ENCODE measurements around the gene CLASP2.

The CLASP2 gene

DNA sequence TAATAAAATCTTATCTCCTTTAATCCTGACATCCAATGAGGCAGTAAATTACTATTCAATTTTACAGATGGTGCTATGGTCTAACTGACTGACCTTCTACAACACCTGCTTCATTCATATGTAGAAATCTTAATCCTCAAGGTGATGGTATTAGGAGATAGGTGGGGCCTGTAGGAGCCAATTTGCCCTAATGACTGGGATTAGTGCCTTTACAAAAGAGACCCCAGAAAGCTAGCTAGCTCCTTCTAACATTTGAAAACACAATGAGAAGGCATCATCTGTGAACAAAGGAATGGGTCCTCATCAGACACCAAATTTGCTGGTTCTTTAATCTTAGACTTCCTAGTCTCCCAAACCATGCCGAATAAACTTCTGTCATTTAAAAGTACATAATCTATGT lies 140.5 kb downstream of the CLASP2 start:
- Histone ChIP-seq H3K4me3 (no peak overlapping the region), H3K27ac (no peak overlapping the region)

DNA sequence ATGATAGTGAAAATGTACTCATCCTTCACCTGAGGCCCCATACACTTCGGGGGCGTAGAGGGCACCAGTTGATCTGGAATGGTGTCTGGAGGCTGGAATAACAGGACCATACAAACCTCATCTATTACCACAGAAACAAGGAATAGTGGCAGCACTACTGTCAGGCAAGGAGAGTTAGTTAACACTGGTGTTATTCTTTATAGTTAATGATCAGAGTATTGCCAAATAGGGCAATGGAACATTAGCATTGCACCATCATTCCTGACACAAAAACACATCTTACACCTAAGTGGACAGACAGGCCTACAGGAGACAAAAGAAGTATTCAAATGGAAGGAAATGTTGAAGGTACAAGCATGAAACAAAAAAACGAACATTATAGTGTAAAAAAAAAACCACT lies 140.9 kb downstream of the CLASP2 start:
- Histone ChIP-seq H3K4me3 (no peak overlapping the region), H3K27ac (no peak overlapping the region)

DNA sequence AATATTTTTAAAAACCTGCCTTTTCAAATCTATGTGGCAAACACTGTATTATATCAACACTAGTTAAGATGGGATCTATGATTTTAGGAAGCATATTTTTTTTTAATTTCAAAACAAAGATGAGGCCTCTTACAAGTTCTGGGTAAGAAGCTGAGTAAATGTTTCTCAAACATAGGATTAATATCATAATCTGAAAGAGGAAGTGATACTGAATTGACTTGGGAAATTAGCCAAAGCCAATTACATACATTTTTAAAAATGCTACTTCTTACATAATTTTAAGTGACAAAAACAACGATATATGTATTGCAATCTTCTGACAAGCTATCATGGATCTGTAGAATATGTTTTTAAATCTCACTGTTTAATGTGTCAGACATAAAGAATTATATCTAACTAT lies 142.7 kb downstream of the CLASP2 start:
- Histone ChIP-seq H3K4me3 (no peak overlapping the region), H3K27ac (no peak overlapping the region)

DNA sequence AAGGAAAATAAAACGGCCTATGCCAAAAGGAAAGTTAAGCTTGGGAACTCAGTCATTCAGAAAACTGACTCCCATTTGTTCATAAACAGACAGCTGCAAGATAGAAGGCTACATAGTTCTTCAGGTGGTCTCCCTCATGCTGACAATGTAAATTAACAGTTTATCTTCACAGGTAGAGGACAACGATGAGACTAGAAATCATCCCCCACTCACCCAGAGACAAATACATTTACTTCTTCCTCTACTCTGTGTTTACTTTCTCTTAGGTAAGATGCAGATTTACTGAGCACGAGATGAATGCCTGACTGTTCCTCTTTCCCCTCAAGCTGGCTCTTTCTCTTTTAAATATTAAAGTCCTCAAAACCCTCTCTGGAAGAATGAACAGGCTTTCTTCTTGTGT lies 160.2 kb downstream of the CLASP2 start:
- Histone ChIP-seq H3K4me3 (no peak overlapping the region), H3K27ac (no peak overlapping the region)

DNA sequence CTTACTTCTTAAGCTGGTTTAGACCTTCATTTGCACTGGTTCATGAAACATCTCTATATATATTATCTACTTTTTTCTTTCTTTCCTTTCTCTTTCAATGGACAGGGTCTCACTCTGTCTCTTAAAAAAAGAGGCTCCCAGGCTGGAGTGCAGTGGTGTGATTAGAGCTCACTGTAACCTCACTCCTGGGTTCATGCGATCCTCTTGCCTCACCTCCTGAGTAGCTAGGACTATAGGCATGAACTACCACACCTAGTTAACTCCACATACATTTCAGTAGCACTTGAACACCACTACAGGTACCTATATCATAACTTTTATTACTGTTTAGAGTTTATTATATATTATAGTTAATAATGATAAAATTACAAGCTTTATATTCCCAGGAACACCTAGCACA lies 160.8 kb downstream of the CLASP2 start:
- Histone ChIP-seq H3K4me3 (no peak overlapping the region), H3K27ac (no peak overlapping the region)

DNA sequence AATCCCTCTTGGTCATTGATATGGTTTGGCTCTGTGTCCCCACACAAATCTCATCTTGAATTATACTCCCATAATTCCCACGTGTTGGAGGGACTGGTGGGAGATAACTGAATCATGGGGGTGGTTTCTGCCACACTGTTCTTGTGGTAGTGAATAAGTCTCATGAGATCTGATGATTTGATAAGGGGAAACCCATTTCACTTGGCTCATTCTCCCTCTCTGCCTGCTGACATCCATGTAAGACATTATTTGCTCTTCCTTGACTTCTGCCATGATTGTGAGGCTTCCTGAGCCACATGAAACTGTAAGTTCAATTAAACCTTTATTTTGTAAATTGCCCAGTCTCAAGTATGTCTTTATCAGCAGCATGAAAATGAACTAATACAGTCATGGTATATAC lies 171.0 kb downstream of the CLASP2 start:
- no peak overlapping the region for H3K27ac ChIP-seq
- H3K4me3 ChIP-seq, result no peak overlapping the region

DNA sequence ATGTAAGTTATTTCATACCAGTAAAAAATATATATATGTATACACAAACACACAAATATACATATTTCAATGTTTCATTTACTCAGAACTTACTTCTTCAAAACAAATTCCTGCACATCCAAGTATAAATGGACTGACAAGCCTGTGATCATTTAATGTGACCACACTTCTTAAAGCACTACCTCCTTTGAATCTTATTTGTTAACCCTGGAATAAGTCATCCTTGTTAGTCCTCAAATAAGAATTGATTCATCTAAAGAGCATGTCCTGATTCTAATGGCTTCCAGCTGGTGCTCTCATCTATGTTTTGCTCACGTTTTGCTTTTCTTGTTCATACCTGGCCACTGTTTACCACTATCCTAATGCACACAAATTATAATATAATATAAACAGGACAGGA lies 173.9 kb downstream of the CLASP2 start:
- no peak overlapping the region for H3K4me3 ChIP-seq
- no peak overlapping the region for H3K27ac ChIP-seq

DNA sequence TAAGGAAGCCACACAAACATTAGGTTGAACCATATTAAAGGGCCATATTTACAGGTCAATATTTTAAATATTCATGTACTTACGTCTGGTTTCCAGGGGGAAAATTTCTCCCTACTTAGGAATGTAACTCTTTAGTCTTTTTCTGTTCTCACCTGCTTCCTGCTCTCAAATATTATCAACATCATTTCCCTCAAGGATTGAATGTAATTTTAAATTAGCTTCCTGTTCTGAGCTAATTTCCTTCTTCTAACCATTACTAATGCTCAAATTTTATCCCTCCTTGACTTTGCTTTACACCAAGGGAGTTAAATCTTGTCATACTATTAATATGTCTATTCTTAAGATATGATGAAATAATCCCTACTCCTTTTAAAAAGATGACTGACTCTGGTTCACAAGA lies 174.5 kb downstream of the CLASP2 start:
- Histone ChIP-seq H3K4me3 (no peak overlapping the region), H3K27ac (no peak overlapping the region)

DNA sequence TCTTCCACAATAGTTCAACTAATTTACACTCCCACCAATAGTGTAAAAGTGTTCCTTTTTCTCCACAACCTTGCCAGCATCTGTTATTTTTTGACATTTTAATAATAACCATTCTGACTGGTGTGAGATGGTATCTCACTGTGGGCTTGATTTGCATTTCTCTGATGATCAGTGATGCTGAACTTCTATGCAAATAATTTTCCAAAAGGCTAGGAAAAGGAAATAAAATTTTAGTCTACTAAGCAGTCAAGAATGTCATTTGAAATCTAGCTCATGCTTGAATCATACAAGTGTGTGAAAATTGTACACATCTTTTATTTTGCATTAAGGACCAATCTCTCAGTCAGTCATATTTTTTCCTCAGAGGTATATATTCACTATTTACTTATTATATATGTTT lies 176.1 kb downstream of the CLASP2 start:
- Histone ChIP-seq H3K27ac (no peak overlapping the region), H3K4me3 (no peak overlapping the region)

DNA sequence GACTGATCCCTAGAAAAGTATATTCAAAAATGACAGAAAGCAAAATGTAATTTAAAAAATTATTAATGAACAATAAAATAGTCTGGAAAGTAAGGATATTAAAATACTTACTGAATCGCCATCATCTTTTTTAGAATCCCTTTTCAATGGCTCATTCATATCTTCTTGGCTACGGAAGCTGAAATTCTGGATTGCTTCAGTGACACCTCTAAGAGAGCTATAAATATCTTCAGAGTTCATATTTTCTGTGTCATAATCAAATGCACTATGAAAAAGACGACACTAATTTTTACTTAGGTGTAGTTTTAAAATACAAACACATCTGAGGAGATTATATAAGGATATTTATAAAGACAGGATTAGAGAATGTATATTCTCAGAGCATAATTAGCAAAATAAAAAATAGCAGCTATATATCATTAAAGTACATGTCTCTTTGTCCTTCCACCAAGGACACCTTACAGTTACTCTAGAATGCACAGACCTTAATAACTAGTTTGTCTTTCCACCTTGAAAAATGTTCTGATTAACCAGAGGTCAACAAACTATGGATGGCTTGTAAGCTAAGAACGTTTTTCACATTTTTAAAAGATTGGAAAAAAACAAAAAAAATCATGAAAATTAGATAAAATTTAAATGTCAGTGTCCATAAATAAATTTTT lies 179.2 kb downstream of the CLASP2 start:
- Histone ChIP-seq H3K27ac (no peak overlapping the region), H3K4me3 (no peak overlapping the region)

DNA sequence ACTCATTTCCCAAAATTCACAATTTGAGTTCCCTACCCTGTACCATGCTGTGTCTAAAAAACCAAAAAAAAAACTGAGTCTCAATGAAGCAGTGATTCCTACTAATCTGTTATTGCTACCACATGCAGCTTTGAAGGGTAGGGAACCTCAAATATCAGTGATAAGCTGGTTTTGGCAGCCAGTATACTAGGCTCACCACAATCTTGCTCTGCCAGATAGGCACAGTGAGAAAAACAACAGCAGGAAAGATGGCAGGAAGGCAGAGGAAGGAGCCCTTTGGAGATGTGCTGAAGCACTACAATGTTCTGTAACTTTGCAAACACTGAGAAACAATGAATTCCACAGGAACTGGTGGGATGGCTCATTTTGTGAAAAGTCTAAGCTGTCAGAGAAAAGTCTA lies 180.9 kb downstream of the CLASP2 start:
- Histone ChIP-seq H3K27ac (no peak overlapping the region), H3K4me3 (no peak overlapping the region)

DNA sequence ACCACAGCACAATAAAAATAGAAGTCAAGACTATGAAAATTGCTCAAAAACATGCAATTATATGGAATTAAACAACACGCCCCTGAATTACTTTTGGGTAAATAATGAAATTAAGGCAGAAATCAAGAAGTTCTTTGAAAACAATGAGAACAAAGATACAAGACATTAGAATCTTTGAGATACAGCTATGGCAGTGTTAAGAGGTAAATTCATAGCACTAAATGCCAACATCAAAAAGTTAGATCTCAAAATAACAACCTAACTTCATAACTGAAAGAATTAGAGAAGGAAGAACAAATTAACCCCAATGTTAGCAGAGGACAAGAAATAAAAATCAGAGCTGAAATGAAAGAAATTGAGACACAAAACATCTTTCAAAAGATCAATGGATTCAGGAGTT lies 191.3 kb downstream of the CLASP2 start:
- Histone ChIP-seq H3K27ac (no peak overlapping the region), H3K4me3 (no peak overlapping the region)

DNA sequence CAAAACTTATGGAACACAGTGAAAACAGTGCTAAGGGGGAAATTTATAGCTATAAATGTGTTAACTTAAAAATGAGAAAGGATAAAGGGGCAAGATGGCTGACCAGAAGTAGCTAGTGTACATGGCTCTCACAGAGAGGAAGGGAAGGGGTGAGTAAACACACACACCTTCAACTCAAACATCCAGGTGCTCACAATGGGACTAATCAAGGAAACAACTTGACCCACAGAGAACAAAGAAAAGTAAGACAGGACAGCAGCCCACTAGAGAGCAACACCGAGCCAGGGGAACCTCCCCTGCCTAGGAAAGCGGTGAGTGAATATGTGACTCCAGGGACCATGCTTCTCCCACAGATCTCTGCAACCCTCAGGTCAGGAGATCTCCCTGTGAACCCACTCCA lies 192.8 kb downstream of the CLASP2 start:
- no peak overlapping the region for H3K27ac ChIP-seq
- no peak overlapping the region for H3K4me3 ChIP-seq

DNA sequence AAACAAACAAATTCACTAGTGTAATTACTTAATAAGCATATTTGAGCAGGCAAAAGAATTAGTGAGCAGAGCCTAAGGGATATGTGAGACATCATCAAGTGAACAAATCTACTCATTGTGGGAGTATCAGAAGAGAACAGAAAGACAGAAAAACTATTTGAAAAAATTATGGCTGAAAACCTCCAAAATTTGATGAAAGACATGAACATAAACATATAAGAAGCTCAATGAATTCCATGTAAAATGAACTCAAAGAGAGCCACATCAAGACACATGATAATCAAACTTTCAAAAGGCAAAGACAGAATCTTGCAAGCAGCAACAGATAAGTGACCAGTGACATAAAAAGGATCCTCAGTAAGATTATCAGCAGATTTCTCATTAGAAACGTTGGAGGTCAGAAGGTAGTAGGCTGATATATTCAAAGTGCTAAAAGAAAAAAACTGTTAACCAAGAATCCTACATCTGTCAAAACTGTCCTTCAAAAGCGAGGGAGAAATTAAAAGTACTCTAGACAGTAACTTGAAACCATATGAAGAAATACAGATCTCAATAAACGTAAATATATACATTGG lies 194.9 kb downstream of the CLASP2 start:
- no peak overlapping the region for H3K27ac ChIP-seq
- H3K4me3 ChIP-seq, result no peak overlapping the region

DNA sequence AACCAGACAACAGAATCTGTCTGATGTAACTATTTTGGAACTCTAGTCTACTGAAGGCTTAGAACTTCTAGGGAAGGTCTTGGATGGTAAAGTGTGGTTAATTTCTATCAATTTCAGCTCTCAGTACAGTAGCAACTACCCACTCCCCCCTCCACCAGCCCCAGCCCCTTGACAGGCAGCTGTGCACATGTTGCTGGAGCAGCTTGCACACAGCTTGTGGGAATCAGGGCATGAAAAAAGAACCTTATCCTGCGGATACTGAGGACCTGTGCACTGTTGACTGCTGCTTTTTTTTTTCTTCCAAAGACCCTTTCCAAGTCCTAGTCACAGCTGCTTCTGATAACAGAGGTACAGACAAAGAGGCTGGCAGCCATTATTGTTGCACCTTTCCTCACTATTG lies 196.3 kb downstream of the CLASP2 start:
- H3K27ac ChIP-seq, result no peak overlapping the region

DNA sequence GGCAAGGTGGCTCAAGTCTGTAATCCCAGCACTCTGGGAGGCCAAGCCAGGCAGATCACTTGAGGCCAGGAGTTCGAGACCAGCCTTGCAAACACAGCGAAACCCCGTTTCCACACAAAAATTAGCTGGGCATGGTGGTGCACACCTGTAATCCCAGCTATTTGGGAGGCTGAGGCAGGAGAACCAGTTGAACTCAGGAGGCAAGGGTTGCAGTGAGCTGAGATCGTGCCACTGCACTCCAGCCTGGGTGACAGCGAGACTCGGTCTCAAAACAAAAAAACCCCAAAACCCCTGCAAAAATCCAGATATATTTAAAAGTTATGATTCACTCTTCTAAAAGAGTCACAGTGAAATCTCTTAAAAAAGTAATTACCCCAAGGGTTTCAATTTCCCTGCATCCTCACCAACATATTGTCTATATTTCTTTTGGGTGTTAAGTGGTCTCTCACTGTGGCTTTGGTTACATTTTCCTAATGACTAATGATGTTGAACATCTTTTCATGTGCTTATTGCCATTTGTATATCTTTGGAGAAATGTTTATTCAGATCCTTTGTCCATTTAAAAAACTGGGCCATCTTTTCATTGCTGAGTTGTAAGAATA lies 204.7 kb downstream of the CLASP2 start:
- Histone ChIP-seq H3K4me3 (no peak overlapping the region), H3K27ac (no peak overlapping the region)

More for the DNA sequence above, 196.3 kb downstream of the CLASP2 start:
- no peak overlapping the region for H3K4me3 ChIP-seq

DNA sequence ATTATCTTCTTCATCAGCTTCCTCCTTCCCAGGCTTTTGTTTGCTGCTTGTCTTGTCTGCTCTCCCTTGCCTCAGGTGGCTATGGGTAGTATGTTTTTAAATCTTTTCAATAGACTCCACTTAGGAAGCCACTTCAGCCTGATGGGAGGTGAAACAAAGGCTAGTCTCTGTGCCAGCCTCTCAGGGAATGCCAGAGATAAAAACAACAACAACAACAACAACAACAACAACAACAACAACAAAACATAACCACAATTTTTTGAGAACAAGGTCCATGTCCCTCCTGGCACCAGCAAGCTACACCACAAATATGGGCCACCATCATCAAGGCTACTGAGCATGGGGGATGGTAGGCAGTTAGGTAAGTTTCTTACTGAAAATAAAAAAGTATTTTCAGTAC lies 213.0 kb downstream of the CLASP2 start:
- no peak overlapping the region for H3K27ac ChIP-seq
- H3K4me3 ChIP-seq, result no peak overlapping the region

DNA sequence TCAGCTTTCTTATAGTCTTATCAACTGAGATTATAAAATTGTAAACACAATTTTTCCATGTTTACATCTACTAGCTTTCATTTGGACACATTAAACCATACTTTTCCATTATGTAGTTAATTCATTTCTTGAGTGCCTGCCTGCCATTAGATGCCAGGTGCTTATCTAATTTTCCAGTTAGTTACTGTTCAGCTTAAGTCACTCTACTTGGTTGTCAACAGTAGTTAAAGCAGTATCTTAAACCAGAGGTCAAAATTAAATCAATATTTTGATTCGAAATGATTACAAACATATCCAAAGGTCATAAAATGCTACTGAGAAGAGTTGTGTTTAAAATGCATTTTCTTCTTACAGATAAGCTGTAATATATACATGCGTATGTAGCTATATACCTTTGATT lies 221.6 kb downstream of the CLASP2 start:
- H3K27ac ChIP-seq, result no peak overlapping the region
- no peak overlapping the region for H3K4me3 ChIP-seq

DNA sequence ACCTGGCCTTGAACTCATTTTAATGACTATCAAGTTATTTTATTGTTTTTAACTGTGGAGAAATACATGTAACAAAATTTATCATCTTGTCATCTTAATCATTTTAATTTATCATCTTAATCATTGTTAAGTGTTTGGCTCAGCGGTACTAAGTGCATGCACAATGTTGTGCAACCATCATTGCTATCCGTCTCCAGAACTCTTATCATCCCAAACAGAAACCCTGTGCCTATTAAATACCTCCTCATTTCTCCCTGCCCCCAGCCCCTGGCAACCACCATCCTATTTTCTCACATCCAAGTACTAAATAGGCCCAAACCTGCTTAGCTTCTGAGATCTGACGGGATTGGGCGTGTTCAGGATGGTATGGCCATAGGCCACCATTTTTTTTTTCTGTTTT lies 226.3 kb downstream of the CLASP2 start:
- no peak overlapping the region for H3K27ac ChIP-seq
- H3K4me3 ChIP-seq, result no peak overlapping the region

DNA sequence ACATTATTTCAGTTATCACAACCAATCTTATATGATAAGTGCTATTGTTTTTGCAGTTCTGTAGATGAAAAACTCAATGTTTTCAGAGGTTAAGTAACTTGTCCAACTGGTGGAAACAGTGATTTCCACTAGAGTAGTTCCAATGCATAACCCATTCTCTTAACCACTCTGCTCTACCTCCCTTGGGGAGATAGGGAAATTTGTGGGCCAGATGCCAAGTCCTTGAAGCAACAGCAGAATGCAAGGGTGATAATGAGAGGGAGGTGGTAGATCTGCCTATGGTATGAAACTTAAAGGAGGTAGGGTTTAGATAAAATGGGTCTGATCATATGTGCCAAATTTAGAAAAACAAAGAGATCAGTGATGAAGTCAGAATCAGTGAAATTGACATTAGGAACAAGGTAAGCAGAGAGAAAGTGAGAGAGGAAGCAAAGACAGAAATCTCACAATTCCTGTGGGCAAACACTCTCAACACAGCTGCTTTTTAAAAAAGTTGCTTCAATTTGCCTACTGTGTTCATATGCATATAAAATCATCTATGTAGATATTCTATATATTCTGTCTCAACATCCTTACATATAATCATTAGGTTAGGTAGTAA lies 227.3 kb downstream of the CLASP2 start:
- Histone ChIP-seq H3K4me3 (no peak overlapping the region), H3K27ac (no peak overlapping the region)

DNA sequence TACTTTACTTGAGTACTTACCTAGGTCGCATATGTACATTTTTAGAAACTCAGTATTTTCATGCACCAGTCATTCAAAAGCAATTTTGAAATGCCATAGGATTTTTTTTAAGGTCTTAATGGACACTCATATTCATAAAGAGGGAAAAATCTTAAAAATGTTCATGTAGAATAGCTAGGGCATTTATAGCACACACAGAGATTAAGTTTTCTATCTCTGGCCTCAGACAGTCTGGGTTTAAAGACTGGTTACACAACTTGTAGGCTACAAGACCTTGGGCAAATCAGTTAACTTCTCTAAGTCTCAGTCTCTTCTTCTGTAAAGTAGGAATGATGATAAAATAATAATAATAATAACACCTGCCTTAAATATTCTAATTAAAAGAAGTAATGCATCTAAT lies 229.4 kb downstream of the CLASP2 start:
- H3K4me3 ChIP-seq, result no peak overlapping the region
- no peak overlapping the region for H3K27ac ChIP-seq
